H1 (cell line): ENCODE measurements around the gene TRAPPC6A. TPM values are rescaled to one million over a fixed set of nuclear protein-coding genes. Genes with fewer than 3 reads are reported as not detected.

Source experiments
- BCL11A ChIP-seq, 2 experiments: IDR thresholded peaks; one replicate each; pipeline ENCODE4 v1.6.1; 2011; ENCODE audit warnings: low read depth in 2 of 2, low read length in 2 of 2, mild to moderate bottlenecking in 2 of 2
- CEBPB ChIP-seq: IDR thresholded peaks from 2 replicates; pipeline ENCODE4 v1.6.1; 2012; ENCODE audit warnings: low read depth, low read length
- CHD2 ChIP-seq: IDR thresholded peaks from 2 replicates; pipeline ENCODE4 v1.6.1; 2012; ENCODE audit warnings: low read length, improper control_type of control experiment
- CTBP2 ChIP-seq: IDR thresholded peaks from 2 replicates; pipeline ENCODE4 v1.7.0; 2011; ENCODE audit warnings: borderline replicate concordance, mild to moderate bottlenecking, moderate library complexity, mixed read lengths, low read length; ENCODE audit not compliant: insufficient read depth, insufficient read length
- EGR1 ChIP-seq: IDR thresholded peaks from 2 replicates; pipeline ENCODE4 v1.6.1; 2011; ENCODE audit warnings: low read depth, low read length, borderline replicate concordance
- EZH2 ChIP-seq: fragments of 200-600 bp; sonication (generic); IDR thresholded peaks from 2 replicates; pipeline ENCODE4 v1.7.1; 2012; ENCODE audit warnings: low read depth, mild to moderate bottlenecking, moderate library complexity, low read length, inconsistent platforms; ENCODE audit not compliant: severe bottlenecking
- HDAC2 ChIP-seq, 2 experiments: fragments of 300-600 bp in 1 of 2; sonication (generic) in 1 of 2; IDR thresholded peaks; 2 replicates each; pipeline ENCODE4 v1.6.1; 2011 to 2012; ENCODE audit warnings: low read depth in 2 of 2, low read length in 2 of 2, mild to moderate bottlenecking in 2 of 2, moderate library complexity in 2 of 2, borderline replicate concordance in 1 of 2, inconsistent platforms in 1 of 2
- HDAC6 ChIP-seq: IDR thresholded peaks from one replicate; pipeline ENCODE4 v1.7.1; 2012; ENCODE audit warnings: low read depth, mild to moderate bottlenecking, inconsistent platforms, low read length, moderate library complexity
- JUN ChIP-seq: IDR thresholded peaks from 2 replicates; pipeline ENCODE4 v1.6.1; 2011; ENCODE audit warnings: low read depth, mild to moderate bottlenecking, improper control_type of control experiment, low read length
- JUND ChIP-seq: IDR thresholded peaks from 2 replicates; pipeline ENCODE4 v1.6.1; 2011; ENCODE audit warnings: mild to moderate bottlenecking, improper control_type of control experiment, low read length
- NANOG ChIP-seq: IDR thresholded peaks from 2 replicates; pipeline ENCODE4 v1.6.1; 2011; ENCODE audit warnings: low read length, low read depth, mild to moderate bottlenecking, inconsistent platforms; ENCODE audit not compliant: insufficient read depth, poor library complexity, severe bottlenecking
- POLR2AphosphoS5 ChIP-seq: IDR thresholded peaks from 2 replicates; pipeline ENCODE4 v1.6.1; 2011; ENCODE audit warnings: low read depth, low read length
- RXRA ChIP-seq: IDR thresholded peaks from 2 replicates; pipeline ENCODE4 v1.6.1; 2011; ENCODE audit warnings: low read depth, mild to moderate bottlenecking, low read length, moderate library complexity; ENCODE audit not compliant: insufficient read depth
- SAP30 ChIP-seq: fragments of 300-600 bp; sonication (generic); IDR thresholded peaks from 2 replicates; pipeline ENCODE4 v1.7.1; 2012; ENCODE audit warnings: low read length, moderate library complexity, mild to moderate bottlenecking, inconsistent platforms; ENCODE audit not compliant: insufficient read depth, insufficient replicate concordance
- SP4 ChIP-seq: IDR thresholded peaks from 2 replicates; pipeline ENCODE4 v1.6.1; 2012; ENCODE audit warnings: low read length, inconsistent platforms
- TAF1 ChIP-seq: IDR thresholded peaks from 2 replicates; pipeline ENCODE4 v1.6.1; 2011; ENCODE audit warnings: mild to moderate bottlenecking, low read depth, low read length
- TCF12 ChIP-seq: IDR thresholded peaks from 2 replicates; pipeline ENCODE4 v1.6.1; 2011; ENCODE audit warnings: low read depth, mild to moderate bottlenecking, low read length
- TEAD4 ChIP-seq: IDR thresholded peaks from 2 replicates; pipeline ENCODE4 v1.6.1; 2012; ENCODE audit warnings: low read depth, low read length, inconsistent platforms, mixed read lengths
- YY1 ChIP-seq: IDR thresholded peaks from 2 replicates; pipeline ENCODE4 v1.6.1; 2011; ENCODE audit warnings: low read depth, mild to moderate bottlenecking, low read length
- polyA plus RNA-seq, 7 experiments: library from polyadenylated mRNA; depleted of rRNA in 3 of 7; stranded (reverse) in 5 of 7; unstranded in 2 of 7; fragments of >200 nt in 5 of 7; fragments of 200-250 nt in 2 of 7; gene quantifications; 1 replicate in 5 of 7; 2 replicates in 1 of 7; 4 replicates in 1 of 7; pipeline versions ENCODE4 v1.2.1 to v1.2.3, GENCODE V29; 2011 to 2013; ENCODE audit warnings: missing spikeins in 2 of 7, mixed read lengths in 2 of 7
- total RNA-seq: library from RNA; stranded (reverse); fragmentation: NEBNext Ultra II Directional; extraction: Animal tissue kit (Norgen Biotek cat#: 25700); gene quantifications from 2 replicates; pipeline ENCODE4 v1.2.1, GENCODE V29; 2021
- TF ChIP-seq, protein P1 (sequence below): IDR thresholded peaks from 2 replicates; pipeline ENCODE4 v1.6.1; 2011; ENCODE audit warnings: low read length, improper control_type of control experiment
- TF ChIP-seq, protein P2 (sequence below), 3 experiments: IDR thresholded peaks; 1 replicate in 2 of 3; 2 replicates in 1 of 3; pipeline versions ENCODE4 v1.5.1 to v1.6.1; 2011; ENCODE audit warnings: low read length in 3 of 3, mild to moderate bottlenecking in 3 of 3, inconsistent platforms in 2 of 3, low read depth in 1 of 3, moderate library complexity in 1 of 3; ENCODE audit not compliant: insufficient read depth in 1 of 3; ENCODE audit errors: control extremely low read depth in 1 of 3

Gene TRAPPC6A
- total and polyA plus RNA-seq, 2 of the 8 experiments (the other 6 are each of a cell fraction or from before 2014, with no cell fraction given): 31.8 to 130 TPM

DNA sequence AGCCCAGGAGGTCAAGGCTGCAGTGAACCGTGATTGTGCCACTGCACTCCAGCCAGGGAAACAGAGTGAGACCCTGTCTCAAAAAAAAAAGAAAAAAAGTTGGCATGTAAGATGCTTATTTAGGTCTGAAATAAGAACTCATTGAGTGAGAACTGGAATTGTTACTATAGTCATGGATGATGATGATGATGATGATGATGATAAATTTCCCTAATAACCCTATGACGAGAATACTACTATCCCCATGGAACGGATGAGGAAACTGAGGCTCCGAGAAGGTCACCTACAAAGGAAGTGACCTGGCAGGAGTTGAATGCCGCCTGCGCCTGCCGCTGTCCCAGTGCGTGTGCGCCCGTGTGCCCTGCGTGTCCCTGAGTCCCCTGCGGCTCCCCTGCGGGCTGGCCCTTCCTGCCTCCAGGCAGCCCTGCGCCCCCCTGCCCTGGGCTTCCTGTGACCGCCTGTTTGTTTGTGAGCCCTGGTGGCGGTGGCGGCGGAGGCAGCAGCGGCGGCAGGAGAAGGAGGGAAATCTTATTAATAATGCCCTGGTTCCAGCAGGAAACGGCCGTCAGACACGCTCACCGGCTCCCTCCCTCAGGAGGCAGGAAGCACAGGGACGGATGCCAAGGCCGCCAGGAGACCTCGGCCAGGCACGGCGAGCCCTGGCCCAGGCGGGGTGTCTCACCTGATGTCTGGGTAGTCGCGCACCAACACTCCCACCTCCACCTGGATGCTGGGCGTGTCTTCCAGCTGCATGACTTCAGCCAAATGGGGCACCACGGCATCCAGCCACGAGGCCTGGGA is 37.6 kb upstream of the TRAPPC6A start (continued):
- TF ChIP-seq, protein P1, sequence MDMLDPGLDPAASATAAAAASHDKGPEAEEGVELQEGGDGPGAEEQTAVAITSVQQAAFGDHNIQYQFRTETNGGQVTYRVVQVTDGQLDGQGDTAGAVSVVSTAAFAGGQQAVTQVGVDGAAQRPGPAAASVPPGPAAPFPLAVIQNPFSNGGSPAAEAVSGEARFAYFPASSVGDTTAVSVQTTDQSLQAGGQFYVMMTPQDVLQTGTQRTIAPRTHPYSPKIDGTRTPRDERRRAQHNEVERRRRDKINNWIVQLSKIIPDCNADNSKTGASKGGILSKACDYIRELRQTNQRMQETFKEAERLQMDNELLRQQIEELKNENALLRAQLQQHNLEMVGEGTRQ: peak; percentile 19; the same call in 1 of the 2 replicates
- TF ChIP-seq YY1: no peak
- TF ChIP-seq EGR1: no peak
- no peak for TF ChIP-seq HDAC6
- no peak for TF ChIP-seq SAP30
- no peak for TF ChIP-seq TAF1
- TF ChIP-seq BCL11A (IDR thresholded peaks at IDR 0.05; ENCODE audit: low read depth in 2 of 2, low read length in 2 of 2): no peak
- TF ChIP-seq CHD2: no peak
- TF ChIP-seq JUND: no peak
- TF ChIP-seq RXRA: no peak
- TF ChIP-seq EZH2: no peak
- no peak for TF ChIP-seq POLR2AphosphoS5
- TF ChIP-seq TEAD4: no peak
- no peak for TF ChIP-seq HDAC2 (IDR thresholded peaks at IDR 0.05; ENCODE audit: borderline replicate concordance in 1 of 2, low read depth in 2 of 2, low read length in 2 of 2)
- no peak for TF ChIP-seq NANOG
- TF ChIP-seq JUN: no peak
- peak; percentile 96 for TF ChIP-seq CTBP2
- TF ChIP-seq TCF12: no peak
- no peak for TF ChIP-seq CEBPB
- TF ChIP-seq, protein P2, sequence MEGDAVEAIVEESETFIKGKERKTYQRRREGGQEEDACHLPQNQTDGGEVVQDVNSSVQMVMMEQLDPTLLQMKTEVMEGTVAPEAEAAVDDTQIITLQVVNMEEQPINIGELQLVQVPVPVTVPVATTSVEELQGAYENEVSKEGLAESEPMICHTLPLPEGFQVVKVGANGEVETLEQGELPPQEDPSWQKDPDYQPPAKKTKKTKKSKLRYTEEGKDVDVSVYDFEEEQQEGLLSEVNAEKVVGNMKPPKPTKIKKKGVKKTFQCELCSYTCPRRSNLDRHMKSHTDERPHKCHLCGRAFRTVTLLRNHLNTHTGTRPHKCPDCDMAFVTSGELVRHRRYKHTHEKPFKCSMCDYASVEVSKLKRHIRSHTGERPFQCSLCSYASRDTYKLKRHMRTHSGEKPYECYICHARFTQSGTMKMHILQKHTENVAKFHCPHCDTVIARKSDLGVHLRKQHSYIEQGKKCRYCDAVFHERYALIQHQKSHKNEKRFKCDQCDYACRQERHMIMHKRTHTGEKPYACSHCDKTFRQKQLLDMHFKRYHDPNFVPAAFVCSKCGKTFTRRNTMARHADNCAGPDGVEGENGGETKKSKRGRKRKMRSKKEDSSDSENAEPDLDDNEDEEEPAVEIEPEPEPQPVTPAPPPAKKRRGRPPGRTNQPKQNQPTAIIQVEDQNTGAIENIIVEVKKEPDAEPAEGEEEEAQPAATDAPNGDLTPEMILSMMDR (IDR thresholded peaks at IDR 0.05; ENCODE audit: control extremely low read depth in 1 of 3, insufficient read depth in 1 of 3, low read depth in 1 of 3, low read length in 3 of 3): no peak
- TF ChIP-seq SP4: no peak
